ENCODE results near the gene LRRN4.

GRCh38 chr20:5999783-6000182 is 54.1 kb downstream of the LRRN4 start:
- TF ChIP-seq CTCF (IDR thresholded peaks at IDR 0.05), result no peak
- no peak for TF ChIP-seq POLR2A (IDR thresholded peaks at IDR 0.05)
